K562 (cell line): ENCODE results near the gene HMGN1. TPM values are rescaled to one million over a fixed set of nuclear protein-coding genes. Genes with fewer than 3 reads are reported as not detected.

Experiments used
- CHD4 ChIP-seq: fragments of 200-600 bp; sonication (generic); IDR thresholded peaks from 3 replicates; pipeline ENCODE4 v1.6.1; 2012; ENCODE audit warnings: low read depth, mild to moderate bottlenecking, mixed read lengths, low read length, inconsistent platforms; ENCODE audit not compliant: insufficient read depth, insufficient replicate concordance, poor library complexity, severe bottlenecking
- ETV6 ChIP-seq, 3 experiments: fragments of 150-350 bp in 1 of 3; sonication (generic) in 1 of 3; formaldehyde crosslinking in 1 of 3; IDR thresholded peaks; 2 replicates each; pipeline versions ENCODE4 v1.6.1 to v1.8.0; 2014 to 2022; ENCODE audit warnings: borderline replicate concordance in 2 of 3, low read depth in 2 of 3, antibody characterized with exemption in 1 of 3, low read length in 1 of 3, mild to moderate bottlenecking in 1 of 3, missing genetic modification reagents in 1 of 3
- HNRNPUL1 ChIP-seq: fragments of 200-400 bp; formaldehyde crosslinking; IDR thresholded peaks from 2 replicates; pipeline ENCODE4 v1.6.1; 2017; ENCODE audit warnings: low read length
- JUNB ChIP-seq: fragments of 450-650 bp; formaldehyde crosslinking; conservative IDR thresholded peaks from 2 replicates; pipeline ENCODE4 v1.4.0; 2020; ENCODE audit warnings: mild to moderate bottlenecking
- JUND ChIP-seq, 2 experiments: IDR thresholded peaks; 2 replicates in 1 of 2; 3 replicates in 1 of 2; pipeline ENCODE4 v1.6.1; 2011; ENCODE audit warnings: borderline replicate concordance in 2 of 2, low read depth in 2 of 2, low read length in 2 of 2, improper control_type of control experiment in 1 of 2, missing biosample characterization in 1 of 2, missing genetic modification characterization in 1 of 2, missing genetic modification reagents in 1 of 2
- KDM5B ChIP-seq: fragments of 200-600 bp; sonication (generic); IDR thresholded peaks from 2 replicates; pipeline ENCODE4 v1.6.1; 2012; ENCODE audit warnings: low read depth, mild to moderate bottlenecking, moderate library complexity, low read length, control low read depth, inconsistent platforms; ENCODE audit not compliant: insufficient replicate concordance
- MCM3 ChIP-seq: fragments of 450-650 bp; IDR thresholded peaks from 2 replicates; pipeline ENCODE4 v1.6.1; 2016
- MITF ChIP-seq: IDR thresholded peaks from 2 replicates; pipeline ENCODE4 v1.6.1; 2014; ENCODE audit warnings: antibody characterized with exemption
- PTTG1 ChIP-seq: fragments of 450-650 bp; IDR thresholded peaks from 2 replicates; pipeline ENCODE4 v1.6.1; 2016; ENCODE audit warnings: low read depth, mild to moderate bottlenecking, missing genetic modification characterization, missing compliant biosample characterization
- RAD51 ChIP-seq: fragments of 450-650 bp; IDR thresholded peaks from 2 replicates; pipeline ENCODE4 v1.7.1; 2016; ENCODE audit warnings: low read depth, mild to moderate bottlenecking, borderline replicate concordance
- RBBP5 ChIP-seq: fragments of 200-600 bp; sonication (generic); IDR thresholded peaks from 2 replicates; pipeline ENCODE4 v1.6.1; 2012; ENCODE audit warnings: borderline replicate concordance, mild to moderate bottlenecking, low read length, control low read depth, inconsistent platforms; ENCODE audit not compliant: insufficient read depth, poor library complexity, severe bottlenecking
- RBM25 ChIP-seq: fragments of 200-400 bp; formaldehyde crosslinking; IDR thresholded peaks from 2 replicates; pipeline ENCODE4 v1.6.1; 2018; ENCODE audit warnings: low read length, low read depth, moderate library complexity; ENCODE audit not compliant: severe bottlenecking
- SMAD4 ChIP-seq: fragments of 250-450 bp; sonication (Bioruptor Pico); conservative IDR thresholded peaks from 2 replicates; pipeline ENCODE4 v1.8.0; 2021; ENCODE audit warnings: inconsistent platforms, mild to moderate bottlenecking, moderate library complexity
- STAT6 ChIP-seq: sonication (generic); formaldehyde crosslinking; IDR thresholded peaks from 2 replicates; pipeline ENCODE4 v1.8.1; 2023; ENCODE audit warnings: mild to moderate bottlenecking, missing genetic modification reagents
- TSHZ1 ChIP-seq: fragments of 250-450 bp; sonication (Bioruptor Pico); IDR thresholded peaks from 2 replicates; pipeline ENCODE4 v1.4.0; 2020; ENCODE audit warnings: mild to moderate bottlenecking, moderate library complexity
- ZNF253 ChIP-seq: fragments of 250-450 bp; sonication (Bioruptor Pico); conservative IDR thresholded peaks from 2 replicates; pipeline ENCODE4 v1.6.1; 2021; ENCODE audit warnings: mild to moderate bottlenecking
- ZNF316 ChIP-seq: fragments of 450-650 bp; IDR thresholded peaks from 2 replicates; pipeline ENCODE4 v1.6.1; 2016
- ZNF408 ChIP-seq: fragments of 250-450 bp; sonication (Bioruptor Pico); IDR thresholded peaks from 2 replicates; pipeline ENCODE4 v1.4.0; 2020; ENCODE audit warnings: low read depth, mild to moderate bottlenecking, moderate library complexity
- ZNF717 ChIP-seq: fragments of 250-450 bp; sonication (Bioruptor Pico); IDR thresholded peaks from 2 replicates; pipeline ENCODE4 v1.5.0; 2021
- polyA plus RNA-seq, 8 experiments: library from polyadenylated mRNA; depleted of rRNA in 4 of 8; stranded (reverse) in 5 of 8; unstranded in 3 of 8; fragments of >200 nt; fragmentation: Nextera tagmentation in 2 of 8; fragmentation: Illumina TruSeq in 1 of 8; extraction: Ambion mirVana in 2 of 8; extraction: Trizol in 1 of 8; gene quantifications; 2 replicates each; pipeline versions ENCODE4 v1.2.1 to v1.2.3, GENCODE V29; 2011 to 2014; ENCODE audit warnings: inconsistent platforms in 1 of 8, missing spikeins in 1 of 8
- total RNA-seq, 7 experiments: library from RNA; depleted of rRNA in 6 of 7; stranded (reverse); fragments of >200 nt in 6 of 7; fragmentation: Illumina TruSeq in 2 of 7; extraction: Trizol in 2 of 7; gene quantifications; 2 replicates each; pipeline versions ENCODE4 v1.2.1 to v1.2.3, GENCODE V29; 2011 to 2021; ENCODE audit warnings: low replicate concordance in 1 of 7

HMGN1 gene
- total and polyA plus RNA-seq, 9 of the 15 experiments (the other 6 are each of a cell fraction or from before 2014, with no cell fraction given) = 124 to 626 (median 498) TPM

GRCh38 chr21:39313042-39313570 is 35.8 kb downstream of the HMGN1 start (continued):
- TF ChIP-seq MITF (no peak), TSHZ1 (CRISPR knock-in tag) (no peak), KDM5B (no peak), PTTG1 (no peak), JUND (IDR thresholded peaks at IDR 0.05; ENCODE audit: borderline replicate concordance, low read depth, low read length) (no peak), JUND (tag; IDR thresholded peaks at IDR 0.05; ENCODE audit: borderline replicate concordance, low read depth, low read length) (no peak), ETV6 (IDR thresholded peaks at IDR 0.05; ENCODE audit: borderline replicate concordance in 1 of 2, low read depth in 2 of 2, low read length in 1 of 2) (no peak), ETV6 (CRISPR knock-in tag; IDR thresholded peaks at IDR 0.05; ENCODE audit: borderline replicate concordance) (peak; percentile 72; the same call in 1 of the 2 replicates), SMAD4 (CRISPR knock-in tag) (no peak), ZNF316 (no peak), HNRNPUL1 (no peak), MCM3 (no peak), ZNF717 (CRISPR knock-in tag) (no peak), CHD4 (no peak), ZNF408 (CRISPR knock-in tag) (no peak), RAD51 (no peak), STAT6 (no peak), JUNB (CRISPR knock-in tag) (no peak), ZNF253 (CRISPR knock-in tag) (no peak), RBM25 (no peak), RBBP5 (peak; percentile 78)
